Keratinocyte (primary cell): ENCODE results near the gene SEZ6. TPM values are rescaled to one million over a fixed set of nuclear protein-coding genes. Genes with fewer than 3 reads are reported as not detected.

Experiments
- DNase-seq: peaks from one replicate; pipeline ENCODE4 v3.0.0-alpha.2; 2011; ENCODE audit warnings: low read depth, missing footprints, low spot score
- FAIRE-seq: peaks from 2 replicates; lab custom pipeline; 2011; peaks lifted over from hg19 to GRCh38; lab: Jason Lieb, UNC
- H2AFZ ChIP-seq: 2 replicates; pipeline ENCODE4 v1.6.0; 2012; ENCODE audit warnings: low read length, control low read depth, inconsistent platforms; ENCODE audit not compliant: control insufficient read depth
- H3K27ac ChIP-seq: 2 replicates; pipeline ENCODE4 v1.5.1; 2011; ENCODE audit warnings: low read length; ENCODE audit not compliant: control insufficient read depth, insufficient read depth
- H3K27me3 ChIP-seq: 3 replicates; pipeline ENCODE4 v1.6.0; 2011; ENCODE audit warnings: low read length; ENCODE audit not compliant: control insufficient read depth, insufficient read depth; ENCODE audit errors: extremely low read depth
- H3K36me3 ChIP-seq, 2 experiments: 2 replicates in 1 of 2; 3 replicates in 1 of 2; pipeline ENCODE4 v1.5.1; 2011; ENCODE audit warnings: low read length in 2 of 2, mild to moderate bottlenecking in 1 of 2; ENCODE audit not compliant: control insufficient read depth in 2 of 2, insufficient read depth in 2 of 2; ENCODE audit errors: extremely low read depth in 1 of 2
- H3K4me1 ChIP-seq: 3 replicates; pipeline ENCODE4 v1.5.1; 2011; ENCODE audit warnings: low read length; ENCODE audit not compliant: control insufficient read depth, insufficient read depth; ENCODE audit errors: extremely low read depth
- H3K4me2 ChIP-seq: 3 replicates; pipeline ENCODE4 v1.6.0; 2011; ENCODE audit warnings: low read depth, low read length; ENCODE audit not compliant: control insufficient read depth, insufficient read depth; ENCODE audit errors: extremely low read depth
- H3K4me3 ChIP-seq, 3 experiments: fragments of 200-600 bp in 1 of 3; sonication (generic) in 1 of 3; 2 replicates in 2 of 3; 3 replicates in 1 of 3; pipeline ENCODE4 v1.5.1; 2011 to 2016; ENCODE audit warnings: low read length in 3 of 3, mild to moderate bottlenecking in 3 of 3, control low read depth in 2 of 3, inconsistent platforms in 1 of 3, low read depth in 1 of 3, mixed read lengths in 1 of 3, mixed run types in 1 of 3, moderate library complexity in 1 of 3; ENCODE audit not compliant: control insufficient read depth in 2 of 3, insufficient read depth in 2 of 3; ENCODE audit errors: extremely low read depth in 1 of 3
- H3K79me2 ChIP-seq: 2 replicates; pipeline ENCODE4 v1.6.0; 2012; ENCODE audit warnings: low read length; ENCODE audit not compliant: control insufficient read depth, insufficient read depth
- H3K9ac ChIP-seq: 3 replicates; pipeline ENCODE4 v1.6.0; 2011; ENCODE audit warnings: low read length; ENCODE audit not compliant: control insufficient read depth, insufficient read depth; ENCODE audit errors: extremely low read depth
- H3K9me1 ChIP-seq: 3 replicates; pipeline ENCODE4 v1.6.0; 2011; ENCODE audit warnings: low read length; ENCODE audit not compliant: control insufficient read depth, insufficient read depth; ENCODE audit errors: extremely low read depth
- H3K9me3 ChIP-seq: 2 replicates; pipeline ENCODE4 v1.5.1; 2012; ENCODE audit warnings: low read depth, low read length; ENCODE audit not compliant: control insufficient read depth
- H4K20me1 ChIP-seq: 3 replicates; pipeline ENCODE4 v1.6.0; 2011; ENCODE audit warnings: low read length; ENCODE audit not compliant: control insufficient read depth, insufficient read depth; ENCODE audit errors: extremely low read depth
- EZH2 ChIP-seq: IDR thresholded peaks from one replicate; pipeline ENCODE4 v1.6.1; 2012; ENCODE audit warnings: inconsistent platforms, mild to moderate bottlenecking, low read length, moderate library complexity
- dilution Hi-C: fragments of 300-500 bp; cut with MboI; formaldehyde crosslinking; loops from one replicate; pipeline ENCODE4 v1.7.0; 2020; ENCODE audit warnings: low sequenced_read_pairs; ENCODE audit not compliant: extremely low pct_ligation_motif_present
- polyA plus RNA-seq, 5 experiments: library from polyadenylated mRNA; depleted of rRNA in 3 of 5; stranded (reverse) in 3 of 5; stranded (forward) in 1 of 5; unstranded in 1 of 5; fragments of >200 nt; gene quantifications; 1 replicate in 1 of 5; 2 replicates in 3 of 5; 3 replicates in 1 of 5; pipeline versions ENCODE4 v1.2.1 to v1.2.3, GENCODE V29; 2011 to 2012; ENCODE audit warnings: missing spikeins in 2 of 5, low read depth in 1 of 5, low replicate concordance in 1 of 5
- TF ChIP-seq, protein P1 (sequence below), 3 experiments: IDR thresholded peaks in 1 of 3; conservative IDR thresholded peaks in 1 of 3; optimal IDR thresholded peaks in 1 of 3; 2 replicates in 2 of 3; 3 replicates in 1 of 3; pipeline versions ENCODE3 to v1.5.1; 2011; ENCODE audit warnings: low read length in 3 of 3, mild to moderate bottlenecking in 3 of 3, moderate library complexity in 2 of 3, control low read depth in 1 of 3, inconsistent platforms in 1 of 3; ENCODE audit not compliant: insufficient read depth in 2 of 3; ENCODE audit errors: extremely low read depth in 1 of 3

SEZ6 gene
- polyA plus RNA-seq, 1 donor (not counting 4 experiments of a cell fraction or from before 2014, with no cell fraction given): not detected

DNA sequence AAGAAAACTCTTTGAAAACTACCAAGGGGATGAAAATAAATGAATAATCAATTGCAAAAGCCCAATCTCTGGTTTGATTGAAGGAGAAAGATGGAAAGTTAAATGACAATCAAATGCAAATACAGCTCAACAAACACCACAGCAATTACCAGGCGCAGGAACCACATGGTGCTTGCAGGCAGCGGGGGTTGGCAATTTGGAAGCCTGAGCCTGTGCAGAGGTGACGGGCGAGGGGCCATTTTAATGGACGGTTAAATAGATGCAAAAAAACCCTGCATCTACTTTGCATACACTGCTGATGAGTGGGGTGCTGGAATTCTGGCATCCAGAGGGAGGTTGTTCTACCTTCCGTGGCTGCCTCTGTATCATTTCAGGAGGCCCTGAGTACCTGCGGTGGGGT, 4.8 kb upstream of the SEZ6 start:
- no peaks in the 10 kb centered on the region for H3K9me1 ChIP-seq
- H3K4me1 ChIP-seq: peaks cover 3% of the 10 kb centered on the region
- DNase-seq (no peak), FAIRE-seq (no peak)
- TF ChIP-seq, protein P1, sequence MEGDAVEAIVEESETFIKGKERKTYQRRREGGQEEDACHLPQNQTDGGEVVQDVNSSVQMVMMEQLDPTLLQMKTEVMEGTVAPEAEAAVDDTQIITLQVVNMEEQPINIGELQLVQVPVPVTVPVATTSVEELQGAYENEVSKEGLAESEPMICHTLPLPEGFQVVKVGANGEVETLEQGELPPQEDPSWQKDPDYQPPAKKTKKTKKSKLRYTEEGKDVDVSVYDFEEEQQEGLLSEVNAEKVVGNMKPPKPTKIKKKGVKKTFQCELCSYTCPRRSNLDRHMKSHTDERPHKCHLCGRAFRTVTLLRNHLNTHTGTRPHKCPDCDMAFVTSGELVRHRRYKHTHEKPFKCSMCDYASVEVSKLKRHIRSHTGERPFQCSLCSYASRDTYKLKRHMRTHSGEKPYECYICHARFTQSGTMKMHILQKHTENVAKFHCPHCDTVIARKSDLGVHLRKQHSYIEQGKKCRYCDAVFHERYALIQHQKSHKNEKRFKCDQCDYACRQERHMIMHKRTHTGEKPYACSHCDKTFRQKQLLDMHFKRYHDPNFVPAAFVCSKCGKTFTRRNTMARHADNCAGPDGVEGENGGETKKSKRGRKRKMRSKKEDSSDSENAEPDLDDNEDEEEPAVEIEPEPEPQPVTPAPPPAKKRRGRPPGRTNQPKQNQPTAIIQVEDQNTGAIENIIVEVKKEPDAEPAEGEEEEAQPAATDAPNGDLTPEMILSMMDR (optimal IDR thresholded peaks at IDR 0.05 in 1 of 3, IDR thresholded peaks at IDR 0.05 in 1 of 3, conservative IDR thresholded peaks at IDR 0.05 in 1 of 3; ENCODE audit: extremely low read depth in 1 of 3, insufficient read depth in 2 of 3, low read length in 3 of 3): no peak
- no peak for TF ChIP-seq EZH2
- no peak overlapping the region for H3K4me3 ChIP-seq
- H3K9ac ChIP-seq: no peak overlapping the region
- dilution Hi-C loops: no loop called here
- H3K4me2 ChIP-seq: no peak overlapping the region
- H2AFZ ChIP-seq: no peak overlapping the region
- H3K27ac ChIP-seq: no peak overlapping the region
- H3K27me3 ChIP-seq: peaks cover 32% of the 10 kb centered on the region
- H4K20me1 ChIP-seq: no peaks in the 10 kb centered on the region
- no peaks in the 10 kb centered on the region for H3K9me3 ChIP-seq
- no peaks in the 10 kb centered on the region for H3K79me2 ChIP-seq
- H3K36me3 ChIP-seq: no peaks in the 10 kb centered on the region

DNA sequence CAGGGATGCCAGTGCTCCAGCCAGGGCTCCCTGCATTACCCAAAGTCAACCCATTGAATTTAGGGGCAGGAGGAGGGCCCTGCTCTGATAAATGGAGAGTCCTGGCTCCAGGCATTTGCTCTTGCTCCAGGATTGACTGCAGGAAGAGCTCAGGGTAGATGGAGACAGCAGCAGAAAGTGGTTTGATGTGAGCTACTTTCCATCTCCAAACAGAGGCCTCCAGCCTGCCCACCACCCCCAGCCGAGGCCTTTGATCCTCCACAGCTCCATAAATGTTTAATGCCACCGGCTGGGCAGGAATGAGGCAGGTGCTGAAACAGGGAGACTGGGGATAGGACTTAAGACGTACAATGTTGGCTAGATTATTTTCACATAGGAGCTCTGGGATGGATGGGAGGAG, 4.3 kb upstream of the SEZ6 start:
- no peak for TF ChIP-seq EZH2
- TF ChIP-seq, protein P1 (optimal IDR thresholded peaks at IDR 0.05 in 1 of 3, IDR thresholded peaks at IDR 0.05 in 1 of 3, conservative IDR thresholded peaks at IDR 0.05 in 1 of 3; ENCODE audit: extremely low read depth in 1 of 3, insufficient read depth in 2 of 3, low read length in 3 of 3): no peak
- H2AFZ ChIP-seq: no peak overlapping the region

More for the DNA sequence above, 4.3 kb upstream of the SEZ6 start:
- no peak for FAIRE-seq
- Histone ChIP-seq H4K20me1 (no peaks in the 10 kb centered on the region), H3K9me3 (no peaks in the 10 kb centered on the region), H3K79me2 (no peaks in the 10 kb centered on the region), H3K27ac (no peak overlapping the region), H3K36me3 (no peaks in the 10 kb centered on the region), H3K4me2 (no peak overlapping the region), H3K4me3 (no peak overlapping the region), H3K9me1 (no peaks in the 10 kb centered on the region), H3K4me1 (peaks cover 3% of the 10 kb centered on the region), H3K27me3 (peaks cover 36% of the 10 kb centered on the region), H3K9ac (no peak overlapping the region)
- dilution Hi-C loops: no loop called here
- DNase-seq: no peak
